ENCODE measurements around the gene CRHR2.

DNA sequence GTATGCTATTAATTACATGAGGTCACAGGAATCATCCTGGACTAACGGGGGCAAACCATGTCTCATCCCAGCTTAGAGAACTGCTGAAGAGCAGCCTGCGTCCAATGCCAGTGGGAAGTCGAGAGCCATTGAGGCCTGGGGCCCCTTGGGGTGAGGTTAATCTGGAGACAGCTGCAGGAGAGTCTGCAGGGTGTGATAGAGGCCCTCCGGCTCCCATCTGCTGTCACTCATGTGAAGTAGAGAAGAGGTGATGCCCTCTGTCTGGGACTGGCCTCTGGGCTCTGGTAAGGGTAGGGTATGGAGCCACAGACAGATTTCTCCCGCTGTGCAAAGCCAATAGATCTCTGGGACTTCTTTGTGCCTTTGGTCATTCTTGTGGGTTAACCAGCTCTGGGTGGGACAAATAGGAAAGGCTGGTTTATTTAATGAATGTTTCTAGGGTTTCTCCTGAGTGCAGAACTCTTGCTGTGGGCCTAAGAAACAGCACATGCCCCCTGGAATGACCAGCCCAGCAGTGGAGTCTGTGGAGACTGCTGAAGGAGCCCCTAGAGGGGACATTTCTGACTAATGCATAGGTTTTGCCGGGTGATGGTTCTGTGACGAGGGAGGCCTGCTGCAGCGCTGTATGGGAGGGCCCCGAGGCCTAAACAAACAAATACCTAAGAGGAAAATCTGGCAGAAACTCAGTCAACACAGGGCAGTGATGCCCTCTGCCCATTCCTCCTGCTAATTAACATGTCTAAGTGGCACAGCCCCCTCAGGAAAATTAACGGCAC is 34.5 kb downstream of the CRHR2 start:
- no peak for TF ChIP-seq POLR2AphosphoS5 (IDR thresholded peaks at IDR 0.05)
- TF ChIP-seq, protein P1, sequence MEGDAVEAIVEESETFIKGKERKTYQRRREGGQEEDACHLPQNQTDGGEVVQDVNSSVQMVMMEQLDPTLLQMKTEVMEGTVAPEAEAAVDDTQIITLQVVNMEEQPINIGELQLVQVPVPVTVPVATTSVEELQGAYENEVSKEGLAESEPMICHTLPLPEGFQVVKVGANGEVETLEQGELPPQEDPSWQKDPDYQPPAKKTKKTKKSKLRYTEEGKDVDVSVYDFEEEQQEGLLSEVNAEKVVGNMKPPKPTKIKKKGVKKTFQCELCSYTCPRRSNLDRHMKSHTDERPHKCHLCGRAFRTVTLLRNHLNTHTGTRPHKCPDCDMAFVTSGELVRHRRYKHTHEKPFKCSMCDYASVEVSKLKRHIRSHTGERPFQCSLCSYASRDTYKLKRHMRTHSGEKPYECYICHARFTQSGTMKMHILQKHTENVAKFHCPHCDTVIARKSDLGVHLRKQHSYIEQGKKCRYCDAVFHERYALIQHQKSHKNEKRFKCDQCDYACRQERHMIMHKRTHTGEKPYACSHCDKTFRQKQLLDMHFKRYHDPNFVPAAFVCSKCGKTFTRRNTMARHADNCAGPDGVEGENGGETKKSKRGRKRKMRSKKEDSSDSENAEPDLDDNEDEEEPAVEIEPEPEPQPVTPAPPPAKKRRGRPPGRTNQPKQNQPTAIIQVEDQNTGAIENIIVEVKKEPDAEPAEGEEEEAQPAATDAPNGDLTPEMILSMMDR (IDR thresholded peaks at IDR 0.05), result no peak
- TF ChIP-seq POLR2A (IDR thresholded peaks at IDR 0.05), result no peak
- no peak for TF ChIP-seq EP300 (IDR thresholded peaks at IDR 0.05)
